HepG2 (cell line): Measurements from ENCODE around the gene LEPROT.

Source experiments
- POLR2A ChIP-seq, 2 experiments: IDR thresholded peaks; 2 replicates each; pipeline ENCODE4 v1.6.1; 2011; ENCODE audit warnings: low read depth in 2 of 2, low read length in 2 of 2, mild to moderate bottlenecking in 1 of 2, moderate library complexity in 1 of 2; ENCODE audit not compliant: insufficient read depth in 1 of 2
- SIX4 ChIP-seq: sonication (generic); formaldehyde crosslinking; IDR thresholded peaks from 2 replicates; pipeline ENCODE4 v1.4.0; 2020; ENCODE audit warnings: missing genetic modification reagents
- TF ChIP-seq, protein P1 (sequence below): sonication (generic); formaldehyde crosslinking; IDR thresholded peaks from 2 replicates; pipeline ENCODE4 v1.5.0; 2020; ENCODE audit warnings: mild to moderate bottlenecking, missing genetic modification reagents, moderate library complexity

DNA sequence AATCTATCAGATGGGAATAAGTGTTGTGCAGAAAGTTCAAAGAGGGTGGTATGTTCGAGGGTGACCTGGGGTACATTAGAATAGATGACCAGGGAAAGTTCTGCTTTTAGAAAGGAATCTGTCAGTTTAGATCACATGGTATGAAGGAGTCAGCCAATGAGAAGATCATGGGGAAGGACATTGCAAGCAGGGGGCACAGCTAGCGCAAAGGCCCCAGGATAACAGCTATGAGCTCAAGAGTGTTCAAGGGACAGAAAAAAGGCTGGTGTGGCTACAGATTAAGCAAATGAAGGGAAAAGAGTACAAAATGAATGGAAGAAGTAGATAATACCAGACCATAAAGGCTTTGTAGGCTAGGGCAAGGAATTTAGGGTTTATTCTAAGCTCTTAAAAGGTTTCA, 8.6 kb downstream of the LEPROT start:
- no peak for TF ChIP-seq SIX4
- no peak for TF ChIP-seq POLR2A (IDR thresholded peaks at IDR 0.05; ENCODE audit: insufficient read depth in 1 of 2, low read depth in 2 of 2, low read length in 2 of 2)
- TF ChIP-seq, protein P1, sequence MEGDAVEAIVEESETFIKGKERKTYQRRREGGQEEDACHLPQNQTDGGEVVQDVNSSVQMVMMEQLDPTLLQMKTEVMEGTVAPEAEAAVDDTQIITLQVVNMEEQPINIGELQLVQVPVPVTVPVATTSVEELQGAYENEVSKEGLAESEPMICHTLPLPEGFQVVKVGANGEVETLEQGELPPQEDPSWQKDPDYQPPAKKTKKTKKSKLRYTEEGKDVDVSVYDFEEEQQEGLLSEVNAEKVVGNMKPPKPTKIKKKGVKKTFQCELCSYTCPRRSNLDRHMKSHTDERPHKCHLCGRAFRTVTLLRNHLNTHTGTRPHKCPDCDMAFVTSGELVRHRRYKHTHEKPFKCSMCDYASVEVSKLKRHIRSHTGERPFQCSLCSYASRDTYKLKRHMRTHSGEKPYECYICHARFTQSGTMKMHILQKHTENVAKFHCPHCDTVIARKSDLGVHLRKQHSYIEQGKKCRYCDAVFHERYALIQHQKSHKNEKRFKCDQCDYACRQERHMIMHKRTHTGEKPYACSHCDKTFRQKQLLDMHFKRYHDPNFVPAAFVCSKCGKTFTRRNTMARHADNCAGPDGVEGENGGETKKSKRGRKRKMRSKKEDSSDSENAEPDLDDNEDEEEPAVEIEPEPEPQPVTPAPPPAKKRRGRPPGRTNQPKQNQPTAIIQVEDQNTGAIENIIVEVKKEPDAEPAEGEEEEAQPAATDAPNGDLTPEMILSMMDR (CRISPR knock-in tag) = no peak
